ENCODE results near the gene PRSS2.
"Not testable (repeated sequence)": the region's sequence is repeated elsewhere in the genome, so short reads cannot be mapped to it uniquely, and the experiment has no call there.

PRSS2 gene

GRCh38 chr7:142770661-142771352 is at the start of gene PRSS2:
PRSS2 (plus strand) TSS chr7:142770970; CDS start chr7:142770983, 13 bp downstream.
- no peak within 1 kb of the TSS for H3K27ac ChIP-seq
- TF ChIP-seq ZFX (IDR thresholded peaks at IDR 0.05) (no peak), CTCF (conservative IDR thresholded peaks at IDR 0.05) (no peak)

- no peak overlapping the region for H3K27ac ChIP-seq
- no peak for TF ChIP-seq ZFX (IDR thresholded peaks at IDR 0.05)
These were observed 49.8 kb upstream of the PRSS2 start for GRCh38 chr7:142720986-142721385.

GRCh38 chr7:142722248-142722794 is 48.4 kb upstream of the PRSS2 start:
- TF ChIP-seq CTCF (conservative IDR thresholded peaks at IDR 0.05) (no peak), ZFX (IDR thresholded peaks at IDR 0.05) (no peak)
- H3K27ac ChIP-seq: no peak overlapping the region

- H3K27ac ChIP-seq: no peak overlapping the region
These were observed 37.5 kb upstream of the PRSS2 start for GRCh38 chr7:142733271-142733670.

GRCh38 chr7:142739923-142740492 is 30.8 kb upstream of the PRSS2 start:
- H3K27ac ChIP-seq: no peak overlapping the region
- TF ChIP-seq ZFX (IDR thresholded peaks at IDR 0.05) (no peak), CTCF (conservative IDR thresholded peaks at IDR 0.05) (no peak; the same call in 1 of the 2 replicates)

More at GRCh38 chr7:142733271-142733670, 37.5 kb upstream of the PRSS2 start:
- TF ChIP-seq CTCF (conservative IDR thresholded peaks at IDR 0.05) (no peak), ZFX (IDR thresholded peaks at IDR 0.05) (no peak)

- H3K27ac ChIP-seq: no peak overlapping the region
- TF ChIP-seq ZFX (IDR thresholded peaks at IDR 0.05) (no peak), CTCF (conservative IDR thresholded peaks at IDR 0.05) (no peak)
These were observed 30.0 kb upstream of the PRSS2 start for GRCh38 chr7:142740786-142741185.

- not testable (repeated sequence) for H3K27ac ChIP-seq
These were observed 28.8 kb upstream of the PRSS2 start for GRCh38 chr7:142741932-142742331.

- H3K27ac ChIP-seq: no peak overlapping the region
- TF ChIP-seq CTCF (conservative IDR thresholded peaks at IDR 0.05): no peak
- TF ChIP-seq ZFX (IDR thresholded peaks at IDR 0.05): no peak
These were observed 25.6 kb upstream of the PRSS2 start for GRCh38 chr7:142745091-142745635.

Measured in C4-2B (cell line).